Osteoblast (primary cell): Measurements from ENCODE around the gene SYT2. TPM values are rescaled to one million over a fixed set of nuclear protein-coding genes. Genes with fewer than 3 reads are reported as not detected.

ENCODE experiments used
- total RNA-seq: library from RNA; depleted of rRNA; stranded (reverse); fragments of >200 nt; gene quantifications from 2 replicates; pipeline ENCODE4 v1.2.3, GENCODE V29; 2012

The SYT2 gene
- total RNA-seq, 1 donor = not detected

Other genes starting within 250 kb of the SYT2 start
- gene KDM5B, start 98.0 kb upstream of the SYT2 start, total RNA-seq = 113 and 124 TPM in 2 replicates
- gene PCAT6, start 100.5 kb upstream of the SYT2 start, total RNA-seq = 0.29 and 0.72 TPM in 2 replicates
- 7.2 and 8.0 TPM in 2 replicates for gene RABIF, start 178.7 kb upstream of the SYT2 start, total RNA-seq
- 23.2 and 28.0 TPM in 2 replicates for gene KLHL12, start 216.8 kb upstream of the SYT2 start, total RNA-seq
- 91.9 and 104 TPM in 2 replicates for gene ADIPOR1, start 247.9 kb upstream of the SYT2 start, total RNA-seq